GM12878 (cell line): ENCODE data around the gene ARHGEF25. TPM values are rescaled to one million over a fixed set of nuclear protein-coding genes. Genes with fewer than 3 reads are reported as not detected.

ENCODE experiments used
- BCL3 ChIP-seq: IDR thresholded peaks from 2 replicates; pipeline ENCODE4 v1.6.1; 2011; ENCODE audit warnings: borderline replicate concordance, low read depth, mild to moderate bottlenecking, moderate library complexity, low read length; ENCODE audit not compliant: insufficient read depth, poor library complexity, severe bottlenecking
- BHLHE40 ChIP-seq, 2 experiments: fragments of 450-650 bp in 1 of 2; IDR thresholded peaks; 2 replicates each; pipeline ENCODE4 v1.6.1; 2011 to 2017; ENCODE audit warnings: low read depth in 2 of 2, borderline replicate concordance in 1 of 2, improper control_type of control experiment in 1 of 2, low read length in 1 of 2, mild to moderate bottlenecking in 1 of 2
- BMI1 ChIP-seq: fragments of 450-650 bp; IDR thresholded peaks from 2 replicates; pipeline ENCODE4 v1.6.1; 2016; ENCODE audit warnings: mild to moderate bottlenecking, moderate library complexity, borderline replicate concordance
- JUND ChIP-seq: IDR thresholded peaks from 2 replicates; pipeline ENCODE4 v1.6.1; 2012; ENCODE audit warnings: low read depth, mild to moderate bottlenecking, low read length, improper control_type of control experiment, moderate library complexity
- MLLT1 ChIP-seq: fragments of 450-650 bp; IDR thresholded peaks from 2 replicates; pipeline ENCODE4 v1.6.1; 2016; ENCODE audit warnings: mild to moderate bottlenecking
- NRF1 ChIP-seq: conservative IDR thresholded peaks from 2 replicates; pipeline ENCODE4 v1.6.1; 2011; ENCODE audit warnings: mild to moderate bottlenecking, low read depth, low read length, improper control_type of control experiment
- YY1 ChIP-seq: IDR thresholded peaks from 2 replicates; pipeline ENCODE4 v1.6.1; 2011; ENCODE audit warnings: low read depth, mild to moderate bottlenecking, low read length
- ZNF24 ChIP-seq: fragments of 450-650 bp; IDR thresholded peaks from 2 replicates; pipeline ENCODE4 v1.6.1; 2017; ENCODE audit warnings: antibody characterized with exemption, mild to moderate bottlenecking
- ZNF622 ChIP-seq: fragments of 450-650 bp; IDR thresholded peaks from 2 replicates; pipeline ENCODE4 v1.6.1; 2017; ENCODE audit warnings: mild to moderate bottlenecking, inconsistent platforms
- polyA plus RNA-seq, 11 experiments: library from polyadenylated mRNA; depleted of rRNA in 4 of 11; unstranded in 6 of 11; stranded (reverse) in 5 of 11; fragments of >200 nt; fragmentation: Nextera tagmentation in 4 of 11; fragmentation: Illumina TruSeq in 1 of 11; extraction: Ambion mirVana in 4 of 11; extraction: Trizol in 1 of 11; gene quantifications; 1 replicate in 1 of 11; 2 replicates in 10 of 11; pipeline versions ENCODE4 v1.2.1 to v1.2.3, GENCODE V29; 2011 to 2016; ENCODE audit warnings: inconsistent platforms in 2 of 11, missing spikeins in 2 of 11, low read depth in 1 of 11
- total RNA-seq, 4 experiments: library from RNA; depleted of rRNA in 3 of 4; stranded (reverse); fragments of >200 nt in 3 of 4; fragmentation: Illumina TruSeq in 1 of 4; extraction: Trizol in 1 of 4; gene quantifications; 2 replicates each; pipeline versions ENCODE4 v1.2.1 to v1.2.3, GENCODE V29; 2013 to 2021
- TF ChIP-seq, protein P1 (sequence below): IDR thresholded peaks from 2 replicates; pipeline ENCODE4 v1.6.1; 2012; ENCODE audit warnings: low read depth, low read length, improper control_type of control experiment
- TF ChIP-seq, protein P2 (sequence below): IDR thresholded peaks from 2 replicates; pipeline ENCODE4 v1.6.1; 2012; ENCODE audit warnings: improper control_type of control experiment, low read depth, low read length; ENCODE audit not compliant: insufficient replicate concordance
- TF ChIP-seq, protein P3 (sequence below): fragments of 450-650 bp; IDR thresholded peaks from 2 replicates; pipeline ENCODE4 v1.6.1; 2017; ENCODE audit warnings: mild to moderate bottlenecking, low read depth, inconsistent platforms; ENCODE audit not compliant: poor library complexity, severe bottlenecking

Gene ARHGEF25
- total and polyA plus RNA-seq, 10 of the 15 experiments (the other 5 are each of a cell fraction or from before 2014, with no cell fraction given) = 0.08 to 4.5 (median 1.2) TPM; not detected in 3

DNA sequence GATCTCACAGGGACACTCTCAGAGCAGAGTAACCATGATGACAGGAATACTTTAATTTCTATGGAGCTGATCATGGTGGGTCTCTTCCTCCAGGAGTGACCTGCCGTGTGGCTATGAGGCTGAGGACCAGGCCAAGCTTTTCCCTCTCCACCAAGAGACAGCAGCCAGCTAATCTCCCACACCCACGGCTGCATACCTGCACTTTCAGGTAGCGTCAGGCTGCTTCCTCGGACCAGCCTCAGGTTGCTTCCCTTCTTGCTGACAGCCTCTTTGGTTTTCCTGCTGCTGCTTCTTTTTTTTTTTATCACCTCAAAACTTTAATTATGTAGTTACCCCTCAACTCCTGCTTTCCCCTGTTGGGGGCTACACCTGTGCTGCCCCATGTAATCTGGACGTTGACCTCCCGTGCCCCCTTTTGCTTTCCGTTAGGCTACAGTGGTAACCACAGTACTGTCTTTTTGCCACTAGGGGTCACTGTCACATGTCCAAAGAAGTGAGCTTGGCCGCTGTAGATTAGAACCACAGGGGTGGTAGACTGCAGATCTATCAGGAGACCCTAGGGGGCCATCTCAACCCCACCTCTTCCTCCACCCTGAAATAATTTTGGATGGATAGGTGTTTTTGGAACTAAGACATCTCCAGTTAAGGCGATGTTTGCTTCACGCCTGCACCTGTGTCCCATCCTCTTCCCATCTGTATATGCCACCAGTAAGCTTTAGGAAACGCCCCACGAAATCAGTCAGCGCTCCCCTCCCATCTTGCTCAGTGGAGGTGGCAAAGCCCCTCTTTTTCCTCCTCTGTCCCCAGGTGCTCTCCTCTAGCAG, 28.0 kb upstream of the ARHGEF25 start (continued):
- TF ChIP-seq, protein P1, sequence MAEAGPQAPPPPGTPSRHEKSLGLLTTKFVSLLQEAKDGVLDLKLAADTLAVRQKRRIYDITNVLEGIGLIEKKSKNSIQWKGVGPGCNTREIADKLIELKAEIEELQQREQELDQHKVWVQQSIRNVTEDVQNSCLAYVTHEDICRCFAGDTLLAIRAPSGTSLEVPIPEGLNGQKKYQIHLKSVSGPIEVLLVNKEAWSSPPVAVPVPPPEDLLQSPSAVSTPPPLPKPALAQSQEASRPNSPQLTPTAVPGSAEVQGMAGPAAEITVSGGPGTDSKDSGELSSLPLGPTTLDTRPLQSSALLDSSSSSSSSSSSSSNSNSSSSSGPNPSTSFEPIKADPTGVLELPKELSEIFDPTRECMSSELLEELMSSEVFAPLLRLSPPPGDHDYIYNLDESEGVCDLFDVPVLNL = no peak
- TF ChIP-seq BCL3 (no peak), NRF1 (no peak), YY1 (peak; percentile 60; the same call in 1 of the 2 replicates), ZNF24 (no peak), JUND (no peak), MLLT1 (0 out of 2 replicates have a peak, but pooled peaks have one; percentile 31), ZNF622 (no peak), BHLHE40 (IDR thresholded peaks at IDR 0.05; ENCODE audit: borderline replicate concordance in 1 of 2, low read depth in 2 of 2, low read length in 1 of 2) (peak in 1 of 2 experiments; percentile 21; a peak in 1 of 4 replicates), BMI1 (no peak)
- TF ChIP-seq, protein P2, sequence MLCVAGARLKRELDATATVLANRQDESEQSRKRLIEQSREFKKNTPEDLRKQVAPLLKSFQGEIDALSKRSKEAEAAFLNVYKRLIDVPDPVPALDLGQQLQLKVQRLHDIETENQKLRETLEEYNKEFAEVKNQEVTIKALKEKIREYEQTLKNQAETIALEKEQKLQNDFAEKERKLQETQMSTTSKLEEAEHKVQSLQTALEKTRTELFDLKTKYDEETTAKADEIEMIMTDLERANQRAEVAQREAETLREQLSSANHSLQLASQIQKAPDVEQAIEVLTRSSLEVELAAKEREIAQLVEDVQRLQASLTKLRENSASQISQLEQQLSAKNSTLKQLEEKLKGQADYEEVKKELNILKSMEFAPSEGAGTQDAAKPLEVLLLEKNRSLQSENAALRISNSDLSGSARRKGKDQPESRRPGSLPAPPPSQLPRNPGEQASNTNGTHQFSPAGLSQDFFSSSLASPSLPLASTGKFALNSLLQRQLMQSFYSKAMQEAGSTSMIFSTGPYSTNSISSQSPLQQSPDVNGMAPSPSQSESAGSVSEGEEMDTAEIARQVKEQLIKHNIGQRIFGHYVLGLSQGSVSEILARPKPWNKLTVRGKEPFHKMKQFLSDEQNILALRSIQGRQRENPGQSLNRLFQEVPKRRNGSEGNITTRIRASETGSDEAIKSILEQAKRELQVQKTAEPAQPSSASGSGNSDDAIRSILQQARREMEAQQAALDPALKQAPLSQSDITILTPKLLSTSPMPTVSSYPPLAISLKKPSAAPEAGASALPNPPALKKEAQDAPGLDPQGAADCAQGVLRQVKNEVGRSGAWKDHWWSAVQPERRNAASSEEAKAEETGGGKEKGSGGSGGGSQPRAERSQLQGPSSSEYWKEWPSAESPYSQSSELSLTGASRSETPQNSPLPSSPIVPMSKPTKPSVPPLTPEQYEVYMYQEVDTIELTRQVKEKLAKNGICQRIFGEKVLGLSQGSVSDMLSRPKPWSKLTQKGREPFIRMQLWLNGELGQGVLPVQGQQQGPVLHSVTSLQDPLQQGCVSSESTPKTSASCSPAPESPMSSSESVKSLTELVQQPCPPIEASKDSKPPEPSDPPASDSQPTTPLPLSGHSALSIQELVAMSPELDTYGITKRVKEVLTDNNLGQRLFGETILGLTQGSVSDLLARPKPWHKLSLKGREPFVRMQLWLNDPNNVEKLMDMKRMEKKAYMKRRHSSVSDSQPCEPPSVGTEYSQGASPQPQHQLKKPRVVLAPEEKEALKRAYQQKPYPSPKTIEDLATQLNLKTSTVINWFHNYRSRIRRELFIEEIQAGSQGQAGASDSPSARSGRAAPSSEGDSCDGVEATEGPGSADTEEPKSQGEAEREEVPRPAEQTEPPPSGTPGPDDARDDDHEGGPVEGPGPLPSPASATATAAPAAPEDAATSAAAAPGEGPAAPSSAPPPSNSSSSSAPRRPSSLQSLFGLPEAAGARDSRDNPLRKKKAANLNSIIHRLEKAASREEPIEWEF = no peak
- TF ChIP-seq, protein P3, sequence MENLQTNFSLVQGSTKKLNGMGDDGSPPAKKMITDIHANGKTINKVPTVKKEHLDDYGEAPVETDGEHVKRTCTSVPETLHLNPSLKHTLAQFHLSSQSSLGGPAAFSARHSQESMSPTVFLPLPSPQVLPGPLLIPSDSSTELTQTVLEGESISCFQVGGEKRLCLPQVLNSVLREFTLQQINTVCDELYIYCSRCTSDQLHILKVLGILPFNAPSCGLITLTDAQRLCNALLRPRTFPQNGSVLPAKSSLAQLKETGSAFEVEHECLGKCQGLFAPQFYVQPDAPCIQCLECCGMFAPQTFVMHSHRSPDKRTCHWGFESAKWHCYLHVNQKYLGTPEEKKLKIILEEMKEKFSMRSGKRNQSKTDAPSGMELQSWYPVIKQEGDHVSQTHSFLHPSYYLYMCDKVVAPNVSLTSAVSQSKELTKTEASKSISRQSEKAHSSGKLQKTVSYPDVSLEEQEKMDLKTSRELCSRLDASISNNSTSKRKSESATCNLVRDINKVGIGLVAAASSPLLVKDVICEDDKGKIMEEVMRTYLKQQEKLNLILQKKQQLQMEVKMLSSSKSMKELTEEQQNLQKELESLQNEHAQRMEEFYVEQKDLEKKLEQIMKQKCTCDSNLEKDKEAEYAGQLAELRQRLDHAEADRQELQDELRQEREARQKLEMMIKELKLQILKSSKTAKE = peak; percentile 53
